ENCODE measurements around the gene ARID1B.

- TF ChIP-seq CTCF (IDR thresholded peaks at IDR 0.05; ENCODE audit: low read depth, low read length, missing input control), result no peak
- no peak for TF ChIP-seq ATF3 (IDR thresholded peaks at IDR 0.05)
- TF ChIP-seq SP1 (IDR thresholded peaks at IDR 0.05), result no peak
- no peak for TF ChIP-seq REST (IDR thresholded peaks at IDR 0.05)
- TF ChIP-seq FOXA1 (IDR thresholded peaks at IDR 0.05), result no peak
- TF ChIP-seq RAD21 (IDR thresholded peaks at IDR 0.05), result no peak
- no peak for TF ChIP-seq GABPA (IDR thresholded peaks at IDR 0.05 in 1 of 2, conservative IDR thresholded peaks at IDR 0.05 in 1 of 2)
- no peak for TF ChIP-seq YY1 (IDR thresholded peaks at IDR 0.05)
Observed at GRCh38 chr6:156774863-156775405, 2.2 kb upstream of the ARID1B start.

All from liver (tissue), 3 donors.